Medulla oblongata (tissue), 1 donor: ENCODE data around the gene SLC22A3.
A peak's percentile ranks its signal among the peaks of the same experiment; 100 is the strongest.
"Not testable (repeated sequence)": the region's sequence is repeated elsewhere in the genome, so short reads cannot be mapped to it uniquely, and the experiment has no call there.

Source experiments
- DNase-seq: peaks from one replicate; pipeline ENCODE4 v3.0.0-alpha.2; 2015; ENCODE audit errors: extremely low spot score

Gene SLC22A3

GRCh38 chr6:160442151-160442550 lies 94.0 kb downstream of the SLC22A3 start:
- DNase-seq = no peak

DNA sequence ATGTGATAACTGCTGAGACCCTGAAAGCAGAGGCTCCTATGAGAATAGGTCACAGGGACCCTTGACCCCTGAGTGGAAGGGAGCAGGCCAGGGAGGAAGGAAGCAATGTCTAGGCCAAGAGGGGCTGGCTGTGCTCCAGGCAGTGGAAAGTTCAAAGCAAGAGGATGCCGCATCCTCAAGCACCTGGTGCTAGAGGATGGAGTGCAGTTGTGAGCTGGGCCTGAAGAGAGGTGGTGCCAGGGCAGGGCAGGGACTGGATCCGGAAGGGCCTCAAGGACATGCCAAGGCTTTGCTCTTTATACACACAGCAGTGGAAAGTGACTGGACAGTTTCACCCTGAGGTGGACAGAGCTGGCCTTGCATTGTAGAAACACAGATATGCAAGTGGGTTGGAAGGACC lies 97.0 kb downstream of the SLC22A3 start:
- no peak for DNase-seq

DNA sequence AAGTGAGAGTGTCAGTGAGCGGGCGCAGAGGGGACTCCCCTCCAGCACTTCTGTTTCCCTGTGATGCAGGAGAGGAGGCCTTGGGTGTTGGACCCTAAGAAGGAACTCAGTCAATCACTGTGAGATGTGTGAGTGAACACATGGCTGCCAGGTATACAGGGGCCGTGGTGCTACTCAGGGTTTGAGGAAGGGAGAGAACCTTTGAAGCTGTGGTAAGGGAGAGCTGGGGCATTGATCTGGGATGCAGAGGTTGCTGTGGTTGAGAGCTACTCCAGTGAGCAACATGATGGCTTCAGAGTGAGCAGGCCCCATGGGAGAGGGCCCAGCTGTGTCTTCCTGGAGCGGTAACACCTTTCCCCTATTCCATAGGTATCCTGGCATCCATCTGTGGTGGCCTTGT lies 99.2 kb downstream of the SLC22A3 start:
- no peak for DNase-seq

DNA sequence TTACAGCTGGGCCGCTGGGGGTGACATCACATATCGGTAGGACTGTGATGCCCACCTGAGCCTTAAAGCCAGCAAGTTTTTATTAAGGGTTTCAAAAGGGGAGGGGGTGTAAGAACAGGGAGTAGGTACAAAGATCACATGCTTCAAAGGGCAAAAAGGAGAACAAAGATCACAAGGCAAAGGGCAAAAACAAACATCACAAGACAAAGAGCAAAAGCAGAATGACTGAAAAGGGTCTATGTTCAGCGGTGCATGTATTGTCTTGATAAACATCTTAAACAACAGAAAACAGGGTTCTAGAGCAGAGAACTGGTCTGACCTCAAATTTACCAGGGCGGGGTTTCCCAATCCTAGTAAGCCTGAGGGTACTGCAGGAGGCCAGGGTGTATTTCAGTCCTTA lies 101.6 kb downstream of the SLC22A3 start:
- not testable (repeated sequence) for DNase-seq

- DNase-seq = no peak
These were observed 102.7 kb downstream of the SLC22A3 start for GRCh38 chr6:160450849-160451248.

GRCh38 chr6:160454303-160454702 lies 106.1 kb downstream of the SLC22A3 start:
- no peak for DNase-seq

DNA sequence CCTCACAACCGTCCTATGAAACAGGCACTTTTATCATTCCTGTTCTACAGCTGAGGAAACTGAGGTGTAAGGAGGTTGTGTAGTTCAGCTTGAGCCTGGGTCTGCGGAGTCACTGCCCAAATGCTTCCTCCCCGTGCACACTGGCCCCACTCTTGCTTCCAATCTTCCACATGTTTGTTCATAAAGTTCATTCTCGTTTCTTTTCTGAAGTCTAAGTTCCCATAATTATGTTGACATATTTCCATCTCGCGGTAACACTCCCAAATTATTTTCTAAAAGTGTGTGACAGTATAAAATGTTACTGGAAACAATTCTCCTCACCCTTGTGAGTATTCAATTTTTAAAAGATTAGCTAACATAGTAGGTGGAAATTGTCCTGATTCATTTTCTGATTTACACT lies 106.9 kb downstream of the SLC22A3 start:
- no peak for DNase-seq

DNA sequence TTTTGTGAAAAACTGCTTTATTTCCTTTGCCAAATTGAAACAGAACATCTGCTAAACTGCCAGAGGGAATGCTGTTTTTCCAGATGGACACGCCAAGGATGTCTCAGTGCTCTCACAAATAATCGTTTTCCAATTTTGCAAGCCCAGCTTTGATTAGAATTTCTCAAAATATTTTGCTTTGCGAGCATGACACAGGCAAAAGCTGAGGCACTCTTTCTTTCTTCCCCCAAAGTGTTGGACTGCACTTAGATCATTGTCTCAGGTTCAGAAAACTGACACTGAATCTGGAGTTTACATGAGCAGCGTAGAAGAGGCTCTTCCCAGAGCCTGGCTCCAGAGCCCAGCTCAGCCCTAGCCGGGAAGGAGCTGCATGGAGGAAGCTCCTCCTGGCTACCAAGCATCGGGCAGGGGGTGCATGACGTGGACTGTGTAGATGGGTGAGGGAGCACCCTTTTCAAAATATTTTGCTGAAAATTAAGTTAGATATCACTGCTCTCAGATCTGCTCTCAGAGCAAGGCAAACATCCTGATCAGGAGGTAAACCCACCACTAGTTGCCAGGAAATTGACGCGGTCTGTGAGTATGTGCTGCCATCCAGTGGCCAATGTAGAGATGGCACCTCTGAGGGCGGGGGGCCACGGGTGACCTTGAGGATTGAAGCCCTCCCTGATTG lies 107.5 kb downstream of the SLC22A3 start:
- peak; percentile 77 for DNase-seq

DNA sequence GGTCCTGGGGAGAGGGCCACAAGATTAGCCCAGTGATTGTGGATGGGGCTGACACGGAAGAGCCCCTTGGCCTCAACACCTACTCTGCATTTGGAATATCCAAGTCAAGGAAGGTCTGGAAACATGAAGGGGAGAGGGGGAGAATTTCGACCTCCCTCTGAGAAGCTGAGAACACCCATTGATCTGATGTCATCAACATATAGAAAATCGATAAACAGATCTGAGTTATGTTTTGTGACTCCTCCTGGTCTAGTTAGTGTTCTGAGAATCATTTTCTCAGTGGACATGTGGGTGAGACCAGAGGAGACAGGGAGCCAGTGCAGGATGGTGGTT lies 108.0 kb downstream of the SLC22A3 start:
- no peak for DNase-seq

DNA sequence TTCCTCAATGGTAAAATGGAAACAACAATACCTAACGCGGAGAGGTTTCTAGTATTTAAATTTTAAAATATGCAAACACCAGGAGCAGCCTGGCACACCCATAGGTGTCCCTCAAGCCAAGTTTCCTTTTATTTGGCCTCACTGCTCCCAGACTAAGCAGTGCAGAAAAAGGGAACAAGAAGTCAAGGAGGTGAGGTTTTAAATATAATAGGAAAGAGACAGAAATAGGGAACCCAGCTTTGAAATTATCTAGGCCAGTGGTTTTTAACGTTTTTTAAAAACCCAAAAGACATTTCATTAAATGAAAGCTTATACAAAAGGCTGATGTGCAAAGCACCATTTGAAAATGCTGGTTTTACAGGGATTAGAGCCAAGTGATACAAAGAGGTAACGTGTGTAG lies 109.6 kb downstream of the SLC22A3 start:
- no peak for DNase-seq

DNA sequence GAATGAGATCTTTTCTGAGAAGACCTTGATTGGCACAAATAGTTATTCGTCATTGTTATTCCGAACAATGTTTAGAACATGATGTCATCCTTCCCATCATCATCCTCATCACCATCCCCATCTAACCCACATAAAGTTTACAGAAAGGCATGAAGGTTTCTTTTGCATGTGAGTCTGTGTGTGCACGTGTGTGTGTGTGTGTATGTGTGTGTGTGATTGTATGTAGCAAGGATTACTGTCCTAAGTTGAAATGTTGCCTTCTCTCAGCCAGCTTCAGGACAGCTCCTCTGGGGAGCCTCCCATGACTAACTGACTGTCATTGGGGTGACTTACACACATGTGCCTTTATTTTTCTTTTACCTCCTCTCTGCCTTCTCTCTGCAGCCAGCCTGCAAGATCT lies 113.5 kb downstream of the SLC22A3 start:
- DNase-seq = no peak

- no peak for DNase-seq
These were observed 113.9 kb downstream of the SLC22A3 start for GRCh38 chr6:160462116-160462515.

- no peak for DNase-seq
These were observed 114.5 kb downstream of the SLC22A3 start for GRCh38 chr6:160462551-160463109.

DNA sequence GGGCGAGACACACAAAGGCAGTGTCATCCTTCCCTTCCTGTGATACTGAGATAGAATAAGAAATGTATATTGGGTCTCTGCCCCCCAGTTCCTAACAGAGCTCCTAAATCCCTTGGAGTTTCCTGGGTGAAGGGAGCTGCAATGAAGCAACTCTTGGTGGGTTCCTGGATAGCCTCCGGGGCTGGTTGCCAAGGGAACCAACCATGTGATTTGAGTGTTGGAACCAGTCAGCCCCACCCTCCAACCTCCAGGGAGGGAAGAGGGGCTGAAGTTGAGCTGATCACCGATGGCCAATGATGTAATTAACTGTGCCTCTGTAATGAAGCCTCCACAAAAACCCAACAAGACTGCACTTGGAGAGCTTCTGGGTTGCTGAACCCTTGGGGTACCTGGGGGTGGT lies 116.6 kb downstream of the SLC22A3 start:
- no peak for DNase-seq

DNA sequence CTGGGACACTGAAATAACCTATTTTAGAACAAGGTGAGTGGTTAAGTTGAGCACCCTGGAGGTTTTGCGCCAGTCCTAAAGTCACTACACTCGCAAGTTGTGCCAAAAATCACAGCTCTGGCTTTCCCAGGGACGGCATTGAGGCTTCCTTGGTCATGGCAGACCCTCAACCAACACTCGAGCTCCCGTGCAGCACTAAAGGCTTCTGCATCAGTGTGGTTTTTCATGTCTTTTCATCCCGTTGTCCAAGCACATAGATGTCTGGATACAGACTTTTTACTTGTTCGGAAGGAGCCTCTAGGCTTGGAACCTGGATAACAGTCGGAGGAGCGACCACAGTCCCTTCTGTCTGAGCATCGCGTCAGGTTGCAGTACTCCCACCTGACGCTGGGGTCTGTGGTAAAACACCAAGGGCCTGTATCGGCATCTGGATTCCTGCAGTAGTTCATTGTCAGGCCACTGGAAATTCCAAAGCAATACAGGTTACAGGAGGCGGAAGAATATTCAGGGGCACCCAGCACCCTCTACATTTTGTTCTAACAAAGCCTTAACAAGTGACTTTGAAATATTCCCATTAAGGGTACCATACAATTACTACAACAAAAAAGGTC lies 119.2 kb downstream of the SLC22A3 start:
- DNase-seq = not testable (repeated sequence)

DNA sequence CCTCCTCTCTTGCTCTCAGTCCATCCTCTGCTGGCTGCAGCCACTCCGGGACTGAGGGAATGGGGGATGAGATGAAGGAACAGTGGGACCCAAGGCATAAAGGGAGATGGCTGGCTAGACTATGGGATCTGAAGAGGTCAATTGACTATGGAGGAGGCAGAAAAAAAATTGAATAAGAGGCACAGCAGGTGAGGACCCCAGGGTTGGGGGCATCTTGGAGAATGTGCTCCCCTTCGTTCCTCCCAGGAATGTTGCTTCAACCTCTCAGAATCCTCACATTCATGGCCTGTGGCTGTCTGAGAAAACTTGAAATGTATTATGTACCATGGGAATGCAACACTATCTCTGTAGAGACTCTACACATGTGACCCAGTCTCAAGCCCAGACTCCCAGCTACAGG lies 121.0 kb downstream of the SLC22A3 start:
- DNase-seq = no peak

DNA sequence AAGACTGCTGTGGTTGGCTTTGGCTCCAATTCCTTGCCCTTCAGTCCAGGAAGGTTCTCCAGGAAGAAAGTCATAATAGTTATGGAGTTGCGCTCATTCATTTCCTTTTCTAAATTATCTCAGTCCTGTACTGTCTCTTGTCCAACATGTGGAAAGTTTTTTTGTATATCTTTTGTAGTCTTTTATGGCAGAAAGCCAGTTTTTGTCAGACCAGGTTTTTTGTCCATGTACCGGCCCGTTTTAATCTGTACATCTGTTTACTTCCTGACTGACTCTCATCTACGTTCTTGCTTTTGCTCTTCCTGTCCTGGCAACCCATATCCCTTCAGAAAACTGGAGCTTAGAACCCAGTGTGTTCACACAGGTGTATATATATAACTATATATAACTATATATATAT lies 127.9 kb downstream of the SLC22A3 start:
- DNase-seq = not testable (repeated sequence)

GRCh38 chr6:160477072-160477471 lies 128.9 kb downstream of the SLC22A3 start:
- not testable (repeated sequence) for DNase-seq

DNA sequence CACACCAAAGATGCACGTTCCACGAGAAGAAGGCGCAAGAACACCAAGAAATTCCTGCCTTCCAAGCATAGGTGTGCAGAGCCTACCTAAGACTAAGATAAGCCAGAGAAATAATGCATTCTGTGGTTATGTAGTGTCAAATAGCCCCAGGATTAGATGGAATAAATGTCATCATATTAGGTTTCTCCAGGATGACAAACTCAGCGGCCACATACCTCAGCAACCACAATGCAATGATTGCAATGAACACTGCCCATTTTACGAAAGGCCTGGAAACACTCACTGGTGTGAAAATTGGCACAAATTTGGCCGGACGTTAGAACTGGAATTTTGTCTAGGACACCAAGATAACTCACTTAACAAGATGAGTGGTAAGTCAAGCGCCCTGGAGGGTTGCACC lies 129.7 kb downstream of the SLC22A3 start:
- DNase-seq = no peak

DNA sequence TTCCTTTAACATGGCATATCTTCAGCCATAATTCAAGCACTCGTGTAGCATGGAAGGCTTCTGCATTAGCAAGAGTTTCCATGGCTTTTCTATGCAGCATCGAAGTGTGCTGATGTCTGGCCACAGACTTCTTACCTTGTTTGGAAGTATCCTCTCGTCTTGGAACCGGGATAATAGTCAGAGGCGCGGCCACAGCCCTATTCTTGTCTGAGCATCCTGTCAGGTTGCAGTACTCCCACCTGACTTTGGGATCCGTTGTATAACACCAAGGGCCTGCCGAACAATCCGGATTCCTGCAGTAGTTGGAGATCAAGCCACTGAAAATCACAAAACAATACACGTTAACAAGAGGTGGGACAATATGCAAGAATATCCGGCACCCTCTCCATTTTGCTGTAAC lies 138.9 kb downstream of the SLC22A3 start:
- no peak for DNase-seq

DNA sequence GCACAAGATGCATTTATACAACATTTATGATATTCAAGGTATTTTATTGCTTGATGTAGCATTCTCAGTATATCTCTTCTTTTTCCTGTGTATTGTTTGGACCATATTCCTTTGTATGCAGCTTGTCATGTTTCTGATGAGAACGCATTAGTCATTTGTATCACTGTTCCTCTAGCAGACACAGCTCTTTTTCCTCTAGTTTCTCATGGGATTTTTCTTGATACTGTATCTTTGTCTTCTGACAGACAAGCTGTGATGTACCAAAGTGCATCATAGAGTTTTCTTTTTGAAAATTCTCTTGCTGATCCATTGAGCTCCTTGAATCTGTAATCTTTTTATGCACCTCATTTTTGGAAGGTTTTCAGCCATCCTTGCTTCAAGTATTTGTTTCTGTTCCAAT lies 140.9 kb downstream of the SLC22A3 start:
- DNase-seq = no peak

DNA sequence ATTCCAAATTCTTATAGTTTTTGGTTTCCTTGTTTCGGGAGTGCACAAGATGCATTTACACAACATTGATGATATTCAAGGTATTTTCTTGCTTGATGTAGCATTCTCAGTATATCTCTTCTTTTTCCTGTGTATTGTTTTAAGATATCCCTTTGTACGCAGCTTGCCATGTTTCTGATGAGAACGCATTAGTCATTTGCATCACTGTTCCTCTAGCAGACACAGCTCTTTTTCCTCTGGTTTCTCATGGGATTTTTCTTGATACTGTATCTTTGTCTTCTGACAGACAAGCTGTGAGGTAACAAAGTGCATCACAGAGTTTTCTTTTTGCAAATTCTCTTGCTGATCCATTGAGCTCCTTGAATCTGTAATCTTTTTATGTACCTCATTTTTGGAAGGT lies 146.4 kb downstream of the SLC22A3 start:
- no peak for DNase-seq

DNA sequence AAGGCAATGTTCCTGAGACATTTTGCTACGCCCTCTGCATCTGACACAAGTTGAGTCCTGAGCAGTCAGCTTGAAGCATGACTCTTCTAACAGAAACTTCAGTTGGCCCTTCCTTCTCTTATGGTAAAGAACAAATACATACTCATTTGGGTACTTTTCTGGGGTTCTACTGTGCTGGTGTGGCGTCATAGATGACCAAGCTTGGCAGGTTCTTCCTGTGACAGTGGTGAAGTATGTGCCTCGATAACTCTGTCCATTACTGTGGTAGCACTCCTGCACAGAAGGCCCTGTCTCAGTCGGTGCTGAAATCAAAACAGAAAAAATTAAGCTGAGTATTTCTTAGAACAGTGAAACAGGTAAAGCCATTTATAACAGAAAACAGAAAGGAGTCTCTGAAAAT lies 152.5 kb downstream of the SLC22A3 start:
- DNase-seq = no peak
